Activated CD4-positive, alpha-beta T cell treated with anti-CD3 and anti-CD28 coated beads for 36 hours (primary cell): ENCODE measurements around the gene NPFF. TPM values are rescaled to one million over a fixed set of nuclear protein-coding genes. Genes with fewer than 3 reads are reported as not detected.
A peak's percentile ranks its signal among the peaks of the same experiment; 100 is the strongest.
"Not testable (repeated sequence)": the region's sequence is repeated elsewhere in the genome, so short reads cannot be mapped to it uniquely, and the experiment has no call there.

Experiments
- ATAC-seq: fragments of 200-7000 bp; cut with Tn5 transposase; one replicate; pipeline ENCODE4 v1.10.0; 2021; ENCODE audit warnings: mild to moderate bottlenecking, moderate library complexity
- CTCF ChIA-PET: fragments of 350-600 bp; sonication (Branson Sonifier 250); formaldehyde crosslinking; loops from one replicate; lab custom pipeline; 2021; ENCODE audit warnings: antibody characterized with exemption; lab: Charles Lee
- POLR2A ChIA-PET: fragments of 350-600 bp; sonication (Branson Sonifier 250); formaldehyde crosslinking; loops from one replicate; lab custom pipeline; 2021; ENCODE audit warnings: antibody characterized with exemption, inconsistent platforms; lab: Charles Lee
- DNase-seq: peaks from one replicate; pipeline ENCODE4 v3.0.0-alpha.2; 2020
- H3K27ac Mint-ChIP-seq: one replicate; pipeline ENCODE4 v1.8.0; 2021; ENCODE audit warnings: mixed read lengths
- H3K27me3 Mint-ChIP-seq: one replicate; pipeline ENCODE4 v1.8.0; 2021; ENCODE audit warnings: mixed read lengths
- H3K36me3 Mint-ChIP-seq: one replicate; pipeline ENCODE4 v1.8.0; 2021; ENCODE audit warnings: low read depth, mixed read lengths
- H3K4me1 Mint-ChIP-seq: one replicate; pipeline ENCODE4 v1.8.0; 2021; ENCODE audit warnings: mixed read lengths
- H3K4me3 Mint-ChIP-seq: one replicate; pipeline ENCODE4 v1.8.0; 2021; ENCODE audit warnings: mild to moderate bottlenecking, moderate library complexity, mixed read lengths
- H3K9me3 Mint-ChIP-seq: one replicate; pipeline ENCODE4 v1.8.0; 2021; ENCODE audit warnings: low read depth, mixed read lengths
- intact Hi-C, 2 experiments: fragments of 100-400 bp; cut with DNase I in 1 of 2; cut with micrococcal nuclease in 1 of 2; formaldehyde crosslinking; loops; one replicate each; pipeline versions ENCODE4 v1.14.2 to v1.15.1; 2022 to 2024; cut with DNase I, micrococcal nuclease
- total RNA-seq, 2 experiments: library from RNA; stranded (reverse); gene quantifications; one replicate each; pipeline ENCODE4 v1.2.3, GENCODE V29; 2021

NPFF gene, protein sequence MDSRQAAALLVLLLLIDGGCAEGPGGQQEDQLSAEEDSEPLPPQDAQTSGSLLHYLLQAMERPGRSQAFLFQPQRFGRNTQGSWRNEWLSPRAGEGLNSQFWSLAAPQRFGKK
- total RNA-seq = not detected

- H3K27ac Mint-ChIP-seq = peak within 1 kb of the TSS; percentile 37
- ChIA-PET POLR2A (interaction anchor here (0.5 kb wide), 1 partner anchor 39 kb away, joined by 5 read pairs; no protein-coding TSS in a partner anchor), CTCF (interaction anchor here (1.0 to 4.3 kb wide), 5 partner anchors 31 to 186 kb away, joined by 3 to 44 read pairs (median 13); partner anchors contain the start of gene AAAS)
- peaks cover 4% of the 10 kb centered on the region for H3K36me3 Mint-ChIP-seq
- intact Hi-C loops = no loop called here
- peaks cover 16% of the 10 kb centered on the region for H3K4me1 Mint-ChIP-seq
- H3K9me3 Mint-ChIP-seq = no peaks in the 10 kb centered on the region
- no peak for DNase-seq
- no peaks in the 10 kb centered on the region for H3K27me3 Mint-ChIP-seq
- no peak for ATAC-seq
- H3K4me3 Mint-ChIP-seq = no peak within 1 kb of the TSS
Observed at GRCh38 chr12:53506881-53507602, at the start of gene NPFF. Gene NPFF (minus strand): TSS chr12:53507484. CDS start chr12:53507474, 10 bp downstream.

GRCh38 chr12:53552361-53553327 is 45.4 kb upstream of the NPFF start:
- Mint-ChIP-seq H3K4me3 (no peak overlapping the region), H3K27ac (no peak overlapping the region), H3K4me1 (peaks cover 10% of the 10 kb centered on the region), H3K9me3 (no peaks in the 10 kb centered on the region), H3K27me3 (no peaks in the 10 kb centered on the region), H3K36me3 (peaks cover 10% of the 10 kb centered on the region)
- ATAC-seq = no peak
- no peak for DNase-seq
- intact Hi-C loops = no loop called here
- ChIA-PET CTCF (interaction anchor here (1.0 to 1.4 kb wide), 3 partner anchors 9 to 123 kb away, joined by 3 to 9 read pairs (median 5); partner anchors contain the start of gene ATP5MC2), POLR2A (no interaction called here)

- ATAC-seq (no peak), DNase-seq (no peak)
- intact Hi-C loops = no loop called here
- Mint-ChIP-seq H3K4me1 (peaks cover 10% of the 10 kb centered on the region), H3K36me3 (peaks cover 10% of the 10 kb centered on the region), H3K4me3 (no peak overlapping the region), H3K27me3 (no peaks in the 10 kb centered on the region), H3K9me3 (no peaks in the 10 kb centered on the region), H3K27ac (no peak overlapping the region)
- ChIA-PET CTCF (interaction anchor here (1.0 to 1.4 kb wide), 3 partner anchors 14 to 124 kb away, joined by 3 to 5 read pairs (median 5); partner anchors contain the start of gene ATP5MC2), POLR2A (no interaction called here)
Observed at GRCh38 chr12:53551889-53552291, 44.6 kb upstream of the NPFF start.

DNA sequence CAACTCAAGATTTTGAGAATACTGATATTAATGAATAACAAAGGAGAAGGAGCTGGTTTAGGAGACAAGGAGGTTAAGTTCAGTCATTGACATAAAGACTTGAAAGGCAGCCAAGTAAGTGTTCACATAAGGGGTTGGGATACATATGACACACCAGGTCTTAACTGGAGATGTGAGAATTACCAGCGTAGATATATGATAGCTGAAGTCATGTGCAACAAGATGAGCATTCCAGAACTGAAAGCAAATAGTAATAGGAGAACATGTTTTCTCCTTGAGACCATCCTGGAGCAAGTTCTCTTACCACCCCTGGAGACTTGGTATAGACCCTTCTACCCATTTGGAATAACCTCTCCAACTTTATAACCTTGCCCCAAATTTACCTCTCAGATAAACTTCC is 43.3 kb upstream of the NPFF start:
- intact Hi-C loops = no loop called here
- DNase-seq (no peak), ATAC-seq (no peak)
- Mint-ChIP-seq H3K36me3 (peaks cover 10% of the 10 kb centered on the region), H3K4me3 (no peak overlapping the region), H3K27ac (no peak overlapping the region), H3K27me3 (no peaks in the 10 kb centered on the region), H3K4me1 (peaks cover 10% of the 10 kb centered on the region), H3K9me3 (no peaks in the 10 kb centered on the region)
- ChIA-PET POLR2A (no interaction called here), CTCF (interaction anchor here (0.6 to 1.1 kb wide), 5 partner anchors 12 to 196 kb away, joined by 3 to 5 read pairs (median 3); partner anchors contain the start of gene ATP5MC2)

DNA sequence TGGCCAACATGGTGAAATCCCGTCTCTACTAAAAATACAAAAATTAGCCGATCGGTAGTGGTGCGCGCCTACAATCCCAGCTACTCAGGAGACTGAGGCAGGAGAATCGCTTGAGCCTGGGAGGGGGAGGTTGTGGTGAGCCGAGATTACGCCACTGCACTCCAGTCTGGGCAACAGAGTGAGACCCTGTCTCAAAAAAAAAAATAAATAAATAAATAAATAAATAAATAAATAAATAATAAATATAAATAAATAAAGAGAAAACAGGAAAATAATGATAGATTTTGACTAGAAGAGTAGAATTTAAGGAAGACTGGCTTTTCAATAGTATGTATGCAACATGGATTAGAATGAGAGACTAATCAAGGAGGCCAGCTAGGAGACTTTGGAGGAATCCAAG is 42.8 kb upstream of the NPFF start:
- ATAC-seq, H3K27me3 Mint-ChIP-seq, H3K9me3 Mint-ChIP-seq, H3K27ac Mint-ChIP-seq, DNase-seq, intact Hi-C loops, POLR2A ChIA-PET, H3K4me3 Mint-ChIP-seq, H3K36me3 Mint-ChIP-seq: not testable (repeated sequence)
- peaks cover 14% of the 10 kb centered on the region for H3K4me1 Mint-ChIP-seq
- CTCF ChIA-PET = interaction anchor here (0.6 to 1.0 kb wide), 5 partner anchors 15 to 197 kb away, joined by 3 to 4 read pairs (median 3); partner anchors contain the start of gene ATP5MC2

- H3K27me3 Mint-ChIP-seq, H3K4me3 Mint-ChIP-seq, ATAC-seq, H3K27ac Mint-ChIP-seq, H3K9me3 Mint-ChIP-seq, POLR2A ChIA-PET, intact Hi-C loops, DNase-seq: not testable (repeated sequence)
- Mint-ChIP-seq H3K36me3 (peaks cover 18% of the 10 kb centered on the region), H3K4me1 (peaks cover 28% of the 10 kb centered on the region)
- CTCF ChIA-PET = interaction anchor here (1.1 kb wide), 2 partner anchors 15 to 195 kb away, joined by 3 read pairs; no protein-coding TSS in a partner anchor
Observed at GRCh38 chr12:53548354-53548753, 41.1 kb upstream of the NPFF start.

DNA sequence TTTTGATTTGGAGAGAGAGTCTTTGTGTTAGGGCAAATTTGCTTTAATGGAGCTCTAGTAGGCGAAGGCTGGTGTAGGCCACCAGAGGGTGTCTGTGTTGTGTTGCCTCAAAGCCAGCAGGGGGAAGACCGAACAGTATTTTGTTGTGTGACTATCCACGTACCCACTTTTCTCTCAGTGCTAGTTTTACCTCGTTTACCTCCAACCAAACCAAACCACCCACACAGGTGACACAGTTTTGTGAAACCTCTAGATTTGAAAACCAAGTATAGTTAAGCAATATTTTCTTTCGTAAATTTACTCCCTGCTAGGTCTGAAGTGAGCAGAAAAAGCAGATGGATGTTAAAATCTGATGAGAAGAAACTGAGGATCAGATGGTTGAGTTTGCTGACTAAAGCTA is 36.3 kb upstream of the NPFF start:
- intact Hi-C loops = loop anchor here (1.0 to 2.0 kb wide), 5 partner anchors 18 to 203 kb away; partner anchors contain the start of genes ATF7 (in 2 of the 2) and ATP5MC2 (in 2 of the 2)
- Mint-ChIP-seq H3K9me3 (no peaks in the 10 kb centered on the region), H3K36me3 (peaks cover 21% of the 10 kb centered on the region), H3K27me3 (no peaks in the 10 kb centered on the region), H3K27ac (peak overlapping the region; percentile 78), H3K4me3 (no peak overlapping the region), H3K4me1 (peaks cover 20% of the 10 kb centered on the region)
- POLR2A ChIA-PET = interaction anchor here (0.6 to 1.2 kb wide), 3 partner anchors 35 to 213 kb away, joined by 3 to 6 read pairs (median 5); partner anchors contain the start of gene ATP5MC2
- CTCF ChIA-PET = interaction anchor here (0.5 to 5.5 kb wide), 43 partner anchors 10 to 213 kb away, joined by 3 to 103 read pairs (median 5); partner anchors contain the start of gene ATP5MC2
- ATAC-seq (peak; percentile 99), DNase-seq (peak; percentile 79)

GRCh38 chr12:53539526-53539925 is 32.2 kb upstream of the NPFF start:
- CTCF ChIA-PET = interaction anchor here (0.9 to 1.5 kb wide), 2 partner anchors 20 to 136 kb away, joined by 3 to 7 read pairs; partner anchors contain the start of gene ATP5MC2
- peaks cover 32% of the 10 kb centered on the region for H3K36me3 Mint-ChIP-seq
- no peak for DNase-seq
- H3K4me1 Mint-ChIP-seq = peaks cover 12% of the 10 kb centered on the region
- intact Hi-C loops = no loop called here
- no peak overlapping the region for H3K27ac Mint-ChIP-seq
- no peaks in the 10 kb centered on the region for H3K27me3 Mint-ChIP-seq
- no peak for ATAC-seq
- H3K9me3 Mint-ChIP-seq = no peaks in the 10 kb centered on the region
- POLR2A ChIA-PET = no interaction called here
- H3K4me3 Mint-ChIP-seq = no peak overlapping the region

GRCh38 chr12:53538209-53538689 is 31.0 kb upstream of the NPFF start:
- CTCF ChIA-PET = interaction anchor here (0.7 to 1.5 kb wide), 4 partner anchors 13 to 209 kb away, joined by 4 to 7 read pairs (median 4); partner anchors contain the start of gene ATP5MC2
- H3K27ac Mint-ChIP-seq = no peak overlapping the region
- intact Hi-C loops = no loop called here
- no peaks in the 10 kb centered on the region for H3K27me3 Mint-ChIP-seq
- H3K36me3 Mint-ChIP-seq = peaks cover 26% of the 10 kb centered on the region
- H3K4me3 Mint-ChIP-seq = no peak overlapping the region
- ATAC-seq (no peak), DNase-seq (no peak)
- POLR2A ChIA-PET = no interaction called here
- no peaks in the 10 kb centered on the region for H3K9me3 Mint-ChIP-seq
- H3K4me1 Mint-ChIP-seq = peaks cover 1% of the 10 kb centered on the region

GRCh38 chr12:53536962-53537361 is 29.7 kb upstream of the NPFF start:
- POLR2A ChIA-PET = no interaction called here
- intact Hi-C loops = no loop called here

More at GRCh38 chr12:53536962-53537361, 29.7 kb upstream of the NPFF start:
- ATAC-seq (no peak), DNase-seq (no peak)
- H3K4me3 Mint-ChIP-seq = no peak overlapping the region
- no peaks in the 10 kb centered on the region for H3K9me3 Mint-ChIP-seq
- peaks cover 25% of the 10 kb centered on the region for H3K36me3 Mint-ChIP-seq
- no peaks in the 10 kb centered on the region for H3K27me3 Mint-ChIP-seq
- no peaks in the 10 kb centered on the region for H3K4me1 Mint-ChIP-seq
- CTCF ChIA-PET = no interaction called here
- H3K27ac Mint-ChIP-seq = no peak overlapping the region
